Left lobe of liver (tissue), 2 donors: Measurements from ENCODE around the gene ADIG. TPM values are rescaled to one million over a fixed set of nuclear protein-coding genes. Genes with fewer than 3 reads are reported as not detected.

Experiments
- ATAC-seq: fragments of 200-7000 bp; cut with Tn5 transposase; one replicate; pipeline ENCODE4 v1.9.1; 2020; ENCODE audit warnings: mild to moderate bottlenecking, moderate library complexity
- DNase-seq: peaks from one replicate; pipeline ENCODE4 v3.0.0-alpha.2; 2020; ENCODE audit warnings: low spot score
- total RNA-seq: library from RNA; stranded (reverse); gene quantifications from one replicate; pipeline ENCODE4 v1.2.1, GENCODE V29; 2021
- donor health status: DM: no; HTN: no; CAD: no; lungs with moderate emphysema.
- donor health status: DM: no; HTN: yes; CAD: no.

The ADIG gene
- total RNA-seq, 1 donor from 2014 or later = not detected

DNA sequence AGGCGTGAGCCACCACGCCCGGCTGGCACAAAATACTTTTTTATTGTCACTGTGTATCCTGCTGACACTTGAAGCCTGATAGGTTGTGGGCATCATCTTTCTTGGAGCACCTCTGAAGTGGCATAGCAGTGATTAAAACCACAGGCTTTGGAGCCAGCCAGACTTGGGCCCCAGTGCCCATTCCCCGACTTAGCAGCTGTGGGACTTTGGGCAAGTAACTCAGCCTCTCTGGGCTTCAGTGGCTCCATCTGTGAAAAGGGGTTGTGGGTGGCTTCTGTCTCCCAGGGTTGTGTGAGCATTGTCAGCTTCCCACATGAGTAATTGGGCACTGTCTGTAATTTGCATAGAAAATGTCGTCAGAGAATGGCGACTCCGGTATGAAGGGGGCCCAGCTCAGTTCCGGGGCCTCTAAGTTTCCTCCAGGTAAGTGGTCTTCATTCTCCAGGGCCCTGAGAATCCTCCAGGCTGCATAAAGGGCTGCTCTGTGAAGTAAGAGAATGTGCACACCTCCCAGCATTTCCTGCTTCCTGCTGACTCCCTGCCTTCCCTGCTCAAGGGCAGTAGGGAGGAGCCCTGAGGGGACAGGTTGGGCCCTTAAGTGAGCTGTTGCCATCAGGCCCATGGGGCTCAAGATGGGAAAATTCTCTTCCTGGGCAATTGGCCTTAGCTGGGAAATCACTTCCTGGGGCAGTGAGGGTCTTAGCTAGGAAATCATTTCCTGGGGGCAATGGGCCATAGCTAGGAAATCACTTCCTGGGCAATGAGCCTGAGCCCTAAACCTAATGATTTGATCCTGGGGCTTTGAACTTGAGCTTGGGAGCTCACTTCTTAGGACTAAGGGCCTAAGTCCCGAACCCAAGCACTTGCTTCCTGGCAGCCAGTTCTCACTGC is 47.8 kb downstream of the ADIG start:
- DNase-seq = no peak
- no peak for ATAC-seq

DNA sequence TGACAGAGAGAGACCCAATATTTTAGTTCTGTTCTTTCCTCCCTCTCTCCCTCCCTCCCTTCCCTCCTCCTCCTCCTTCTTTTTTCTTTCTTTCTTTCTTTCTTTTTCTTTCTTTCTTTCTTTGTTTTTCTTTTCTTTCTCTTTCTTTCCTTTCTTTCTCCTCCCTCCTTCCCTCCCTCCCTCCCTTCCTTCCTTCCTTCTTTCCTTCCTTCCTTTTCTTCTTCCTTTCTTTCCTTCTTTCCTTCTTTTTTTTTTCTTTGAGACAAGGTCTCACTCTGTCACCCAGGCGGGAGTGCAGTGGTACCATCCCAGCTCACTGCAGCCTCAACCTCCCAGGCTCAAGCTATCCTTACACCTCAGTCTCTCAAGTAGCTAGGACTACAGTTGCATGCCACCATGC is 49.0 kb downstream of the ADIG start:
- ATAC-seq (no peak), DNase-seq (no peak)

DNA sequence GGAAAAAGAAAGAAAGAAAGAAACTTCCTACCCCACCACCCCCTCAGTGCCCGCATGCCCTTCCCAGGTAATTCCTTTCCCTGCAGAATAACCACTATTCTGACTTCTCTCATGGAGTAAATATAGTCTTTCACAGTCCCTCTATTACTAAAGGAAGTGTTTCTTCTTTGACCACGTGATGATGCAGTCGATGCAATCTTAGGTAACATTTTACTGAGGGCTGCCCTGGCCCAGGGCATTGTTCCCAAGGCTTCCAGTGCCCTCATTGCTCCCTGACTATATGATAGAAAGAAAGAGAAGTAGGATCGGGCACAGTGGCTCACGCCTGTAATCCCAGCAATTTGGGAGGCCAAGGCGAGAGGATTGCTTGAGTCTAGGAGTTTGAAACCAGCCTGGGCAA is 49.7 kb downstream of the ADIG start:
- DNase-seq (no peak), ATAC-seq (no peak)

DNA sequence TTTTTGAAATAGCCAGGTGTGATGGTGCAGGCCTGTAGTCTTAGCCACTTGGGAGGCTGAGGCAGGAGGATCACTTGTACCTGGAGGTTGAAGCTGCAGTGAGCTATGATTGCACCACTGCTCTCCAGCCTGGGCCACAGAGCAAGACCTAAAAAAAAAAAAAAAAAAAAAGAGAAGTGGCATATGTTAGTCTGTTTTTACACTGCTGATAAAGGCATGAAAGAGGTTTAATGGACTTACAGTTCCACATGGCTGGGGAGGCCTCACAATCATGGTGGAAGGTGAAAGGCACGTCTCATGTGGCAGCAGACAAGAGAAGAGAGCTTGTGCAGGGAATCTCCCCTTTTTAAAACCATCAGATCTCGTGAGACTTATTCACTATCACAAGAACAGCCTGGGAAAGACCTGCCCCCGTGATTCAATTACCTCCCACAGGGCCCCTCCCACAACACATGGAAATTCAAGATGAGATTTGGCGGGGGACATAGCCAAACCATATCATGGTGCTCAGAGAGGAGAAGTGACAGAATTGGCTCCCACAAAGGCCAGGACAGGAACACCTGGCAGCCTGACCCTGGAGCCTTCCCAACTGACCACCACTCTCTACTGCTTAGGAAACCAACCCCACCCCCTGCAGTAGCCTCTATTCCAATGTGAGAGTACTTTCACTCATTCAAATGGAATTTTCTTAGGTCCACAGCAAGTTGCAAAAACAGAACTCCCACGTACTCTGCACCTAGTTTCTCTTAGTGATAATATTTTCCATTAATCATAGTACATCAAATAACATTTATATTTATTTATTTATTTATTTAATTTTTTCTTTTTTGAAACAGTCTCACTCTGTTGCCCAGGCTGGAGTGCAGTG is 50.4 kb downstream of the ADIG start:
- ATAC-seq = no peak
- DNase-seq = no peak

DNA sequence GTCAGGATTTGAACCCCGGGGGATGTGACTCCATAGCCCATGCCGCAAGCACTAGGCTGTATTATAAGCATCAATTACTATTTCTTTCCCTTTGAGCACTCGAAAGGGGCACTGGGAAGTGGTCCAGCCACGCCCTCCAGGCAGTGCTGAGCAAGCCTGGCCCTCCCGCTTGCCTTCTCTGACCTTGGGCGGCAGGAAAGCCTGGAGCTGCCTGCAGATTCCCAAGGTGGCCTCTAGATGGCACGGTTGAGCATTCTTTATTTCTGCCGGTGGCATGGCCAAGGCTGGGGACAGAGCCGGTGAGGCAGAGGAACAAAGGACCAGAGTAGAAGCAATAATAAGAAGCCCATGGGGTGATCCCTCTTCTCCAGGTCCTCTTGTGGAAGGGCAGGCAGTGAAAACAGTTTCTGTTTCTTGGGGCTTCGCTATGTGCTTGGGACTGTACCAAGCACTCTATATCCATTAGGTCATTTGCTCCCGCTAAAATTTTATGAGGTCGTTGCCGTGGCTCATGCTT is 52.6 kb downstream of the ADIG start:
- DNase-seq (peak; percentile 51), ATAC-seq (peak; percentile 97)

DNA sequence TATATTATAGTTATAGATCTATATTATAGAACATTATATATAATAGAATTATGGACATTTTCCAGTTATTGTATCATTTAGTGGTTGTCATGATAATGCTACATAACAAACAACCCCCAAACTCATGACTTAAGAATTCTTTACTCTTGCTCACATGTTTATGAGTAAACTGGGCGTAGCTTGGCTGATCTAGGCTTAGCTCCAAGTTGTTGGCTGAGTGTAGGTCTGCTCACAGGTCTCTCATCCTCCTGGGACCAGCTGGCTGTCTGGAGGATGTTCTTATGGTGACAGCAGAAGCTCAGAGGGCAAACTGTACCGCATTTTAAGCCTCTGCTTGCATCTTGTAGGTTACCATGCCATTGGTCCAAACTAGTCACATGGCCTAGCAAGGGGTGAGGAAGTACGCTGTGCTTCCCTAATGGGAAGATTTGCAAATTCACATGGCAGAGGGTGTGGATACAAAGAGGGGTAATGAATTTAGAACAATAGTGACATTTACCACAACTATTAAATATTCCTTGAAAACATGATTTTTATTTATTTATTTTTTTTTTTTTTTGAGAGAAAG is 54.8 kb downstream of the ADIG start:
- DNase-seq (no peak), ATAC-seq (no peak)

Other genes starting within 250 kb of the ADIG start
- 459 TPM for gene LBP, start 234.7 kb upstream of the ADIG start, total RNA-seq
- gene SNHG17, start 145.9 kb upstream of the ADIG start, total RNA-seq = 8.4 TPM
- 9.2 TPM for gene RALGAPB, start 108.4 kb upstream of the ADIG start, total RNA-seq
- gene ARHGAP40, start 20.6 kb downstream of the ADIG start, total RNA-seq = not detected
- not detected for gene SLC32A1, start 143.3 kb downstream of the ADIG start, total RNA-seq
- 6.6 TPM for gene ACTR5, start 167.3 kb downstream of the ADIG start, total RNA-seq
- gene PPP1R16B, start 224.5 kb downstream of the ADIG start, total RNA-seq = 1.7 TPM